ENCODE measurements around the gene PARVB.

DNA sequence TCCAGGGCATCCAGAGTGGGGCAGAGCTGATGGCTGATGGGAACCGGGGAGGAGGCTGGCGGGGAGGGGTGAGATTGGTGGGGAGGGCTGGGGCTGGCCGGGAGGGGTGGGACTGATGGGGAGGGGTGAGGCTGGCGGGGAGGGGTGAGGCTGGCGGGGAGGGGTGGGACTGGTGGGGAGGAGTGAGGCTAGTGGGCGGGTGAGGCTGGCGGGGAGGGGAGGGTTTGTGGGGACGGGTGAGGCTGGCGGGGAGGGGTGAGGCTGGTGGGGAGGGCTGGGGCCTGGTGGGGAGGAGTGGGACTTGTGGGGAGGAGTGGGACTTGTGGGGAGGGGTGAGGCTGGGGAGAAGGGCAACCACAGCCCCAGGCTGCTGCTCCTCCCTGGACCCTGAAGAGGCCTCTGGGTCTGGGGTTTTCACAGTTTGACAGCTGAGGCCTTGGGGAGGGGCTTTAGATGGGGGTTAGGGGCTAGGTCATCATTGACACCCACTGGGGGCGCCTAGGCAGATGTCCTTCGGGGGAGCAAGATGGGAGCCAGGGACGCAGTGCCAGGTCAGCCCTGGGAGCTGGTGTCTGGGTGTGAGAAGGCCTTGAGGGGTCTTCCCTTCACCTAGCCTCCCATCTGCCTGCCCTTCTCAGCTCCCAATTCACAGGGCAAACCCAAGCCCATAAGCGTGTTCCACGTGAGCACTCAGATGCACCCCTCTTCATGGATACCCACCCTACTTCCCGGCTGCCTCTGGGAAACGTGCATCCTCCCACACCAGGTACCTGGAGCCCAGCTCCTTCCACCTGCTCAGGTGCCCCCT lies 183.3 kb downstream of the PARVB start:
- TF ChIP-seq POLR2A (IDR thresholded peaks at IDR 0.05) (no peak), CTCF (IDR thresholded peaks at IDR 0.05) (no peak), EP300 (IDR thresholded peaks at IDR 0.05) (no peak)
